Right ventricle myocardium inferior (tissue), 1 donor: ENCODE results near the gene SHTN1. TPM values are rescaled to one million over a fixed set of nuclear protein-coding genes. Genes with fewer than 3 reads are reported as not detected.

Experiments used
- ATAC-seq: fragments of 200-7000 bp; cut with Tn5 transposase; one replicate; pipeline ENCODE4 v1.9.1; 2020; ENCODE audit warnings: mild to moderate bottlenecking, moderate library complexity
- DNase-seq: peaks from one replicate; pipeline ENCODE4 v3.0.0; 2021; ENCODE audit errors: missing footprints
- intact Hi-C: fragments of 100-400 bp; cut with DNase I; formaldehyde crosslinking; loops from one replicate; pipeline ENCODE4 v1.11.0; 2022
- long read RNA-seq: library from polyadenylated mRNA; unstranded; transcript quantifications from one replicate; pipeline ENCODE4 v2.0.0, GENCODE V29; 2021
- total RNA-seq: library from RNA; stranded (reverse); fragmentation: NEBNext Ultra II Directional; extraction: Animal tissue kit (Norgen Biotek cat#: 25700); gene quantifications from one replicate; pipeline ENCODE4 v1.2.1, GENCODE V29; 2021
- donor health status: DM: no; HTN: yes; CAD: no; lungs with severe emphysema.

Gene SHTN1
- 3.7 TPM for total RNA-seq
- long read RNA-seq, full-length matches to known transcripts: 1 of 1 reads
- long read RNA-seq, partial matches to known transcripts: 0 of 1 reads
- long read RNA-seq, other reads (novel, unspliced or antisense): 0 of 1 reads

GRCh38 chr10:117005026-117005526 lies at the start of gene SHTN1:
TSS of gene SHTN1 (minus strand) at chr10:117005187. CDS start at chr10:117005079, 108 bp downstream.
- ATAC-seq (peak; percentile 73), DNase-seq (peak; percentile 75)
- intact Hi-C loops: no loop called here

- DNase-seq (no peak), ATAC-seq (no peak)
- intact Hi-C loops: no loop called here
Observed at GRCh38 chr10:117053482-117053881, 48.5 kb upstream of the SHTN1 start.

- no peak for ATAC-seq
- DNase-seq: no peak
- intact Hi-C loops: no loop called here
Observed at GRCh38 chr10:117047947-117048346, 43.0 kb upstream of the SHTN1 start.

GRCh38 chr10:117016266-117016665 lies 11.3 kb upstream of the SHTN1 start:
- ATAC-seq (no peak), DNase-seq (no peak)
- intact Hi-C loops: no loop called here

GRCh38 chr10:117014835-117015234 lies 9.8 kb upstream of the SHTN1 start:
- intact Hi-C loops: no loop called here
- DNase-seq (no peak), ATAC-seq (no peak)

- no peak for DNase-seq
- intact Hi-C loops: no loop called here
- ATAC-seq: no peak
Observed at GRCh38 chr10:117007080-117007479, 2.1 kb upstream of the SHTN1 start.

GRCh38 chr10:117005527-117006055 lies 604 bp upstream of the SHTN1 start:
- DNase-seq (no peak), ATAC-seq (no peak)
- intact Hi-C loops: no loop called here

GRCh38 chr10:117004227-117005025 lies 561 bp downstream of the SHTN1 start:
- DNase-seq: peak; percentile 73
- intact Hi-C loops: no loop called here
- peak; percentile 86 for ATAC-seq

- ATAC-seq: no peak
- no peak for DNase-seq
- intact Hi-C loops: no loop called here
Observed at GRCh38 chr10:117003336-117003735, 1.7 kb downstream of the SHTN1 start.

- DNase-seq (no peak), ATAC-seq (no peak)
- intact Hi-C loops: no loop called here
Observed at GRCh38 chr10:117002206-117002605, 2.8 kb downstream of the SHTN1 start.

GRCh38 chr10:117001144-117001543 lies 3.8 kb downstream of the SHTN1 start:
- ATAC-seq (no peak), DNase-seq (no peak)
- intact Hi-C loops: no loop called here

- ATAC-seq (no peak), DNase-seq (no peak)
- intact Hi-C loops: no loop called here
Observed at GRCh38 chr10:117000580-117000979, 4.4 kb downstream of the SHTN1 start.

- DNase-seq (no peak), ATAC-seq (no peak)
- intact Hi-C loops: no loop called here
Observed at GRCh38 chr10:116998172-116998571, 6.8 kb downstream of the SHTN1 start.

GRCh38 chr10:116997015-116997414 lies 8.0 kb downstream of the SHTN1 start:
- DNase-seq (no peak), ATAC-seq (no peak)
- intact Hi-C loops: no loop called here

GRCh38 chr10:116995648-116996047 lies 9.3 kb downstream of the SHTN1 start:
- intact Hi-C loops: no loop called here
- no peak for ATAC-seq
- no peak for DNase-seq

GRCh38 chr10:116994113-116994890 lies 10.7 kb downstream of the SHTN1 start:
- ATAC-seq (no peak), DNase-seq (no peak)
- intact Hi-C loops: no loop called here

GRCh38 chr10:116993610-116994009 lies 11.4 kb downstream of the SHTN1 start:
- ATAC-seq: no peak
- DNase-seq: no peak
- intact Hi-C loops: no loop called here

GRCh38 chr10:116992183-116992582 lies 12.8 kb downstream of the SHTN1 start:
- no peak for ATAC-seq
- intact Hi-C loops: no loop called here
- DNase-seq: no peak

- intact Hi-C loops: no loop called here
- no peak for ATAC-seq
- no peak for DNase-seq
Observed at GRCh38 chr10:116990276-116990800, 14.6 kb downstream of the SHTN1 start.
